SK-N-SH (cell line): Measurements from ENCODE around the gene MATR3. TPM values are rescaled to one million over a fixed set of nuclear protein-coding genes. Genes with fewer than 3 reads are reported as not detected.

ENCODE experiments used
- CTCF ChIA-PET: fragments of 300-600, 350-600 bp; formaldehyde crosslinking; extraction: SDS; loops from one replicate; lab custom pipeline; 2021; lab: Yijun Ruan, JAX
- POLR2A ChIA-PET: fragments of 350-600 bp; sonication (Branson Sonifier 250); formaldehyde crosslinking; extraction: SDS; loops from one replicate; lab custom pipeline; 2020; ENCODE audit warnings: antibody characterized with exemption, inconsistent platforms; lab: Yijun Ruan, JAX
- DNase-seq: peaks from one replicate; pipeline ENCODE4 v3.0.0; 2012
- H2AFZ ChIP-seq: fragments of 200-600 bp; sonication (generic); 2 replicates; pipeline ENCODE4 v1.8.1; 2016; ENCODE audit warnings: antibody characterized with exemption, mild to moderate bottlenecking, low read depth
- H3F3A ChIP-seq: fragments of 200-600 bp; sonication (generic); replicated peaks from 2 replicates; pipeline ENCODE3; 2016; ENCODE audit warnings: antibody characterized with exemption, mild to moderate bottlenecking; ENCODE audit not compliant: insufficient read depth
- H3K27ac ChIP-seq, 2 experiments: fragments of 200-500 bp in 1 of 2; fragments of 200-600 bp in 1 of 2; sonication (Bioruptor generic) in 1 of 2; sonication (generic), shearing (Covaris generic) in 1 of 2; 2 replicates each; pipeline versions ENCODE4 v1.5.1 to v1.6.1; 2014 to 2016; ENCODE audit warnings: low read depth in 2 of 2, inconsistent platforms in 1 of 2, low read length in 1 of 2, mild to moderate bottlenecking in 1 of 2, mixed read lengths in 1 of 2
- H3K27me3 ChIP-seq: fragments of 200-600 bp; sonication (generic), shearing (Covaris generic); 2 replicates; pipeline ENCODE4 v1.6.1; 2016; ENCODE audit warnings: mixed run types; ENCODE audit not compliant: insufficient read depth
- H3K36me3 ChIP-seq, 2 experiments: fragments of 200-500 bp in 1 of 2; fragments of 200-600 bp in 1 of 2; sonication (Bioruptor generic) in 1 of 2; sonication (generic) in 1 of 2; replicated peaks in 1 of 2; 2 replicates each; pipeline versions ENCODE3 to v1.5.1; 2014 to 2016; ENCODE audit warnings: low read length in 1 of 2, mild to moderate bottlenecking in 1 of 2; ENCODE audit not compliant: insufficient read depth in 2 of 2, control insufficient read depth in 1 of 2
- H3K4me1 ChIP-seq, 2 experiments: fragments of 200-500 bp in 1 of 2; fragments of 200-600 bp in 1 of 2; sonication (Bioruptor generic) in 1 of 2; sonication (generic), shearing (Covaris generic) in 1 of 2; 2 replicates each; pipeline versions ENCODE4 v1.5.1 to v1.6.1; 2014 to 2016; ENCODE audit warnings: low read depth in 1 of 2, low read length in 1 of 2, mixed run types in 1 of 2; ENCODE audit not compliant: insufficient read depth in 2 of 2, control insufficient read depth in 1 of 2
- H3K4me2 ChIP-seq: fragments of 200-600 bp; sonication (generic), shearing (Covaris generic); 2 replicates; pipeline ENCODE4 v1.6.1; 2017; ENCODE audit warnings: mixed run types
- H3K4me3 ChIP-seq, 2 experiments: fragments of 200-500 bp in 1 of 2; fragments of 200-600 bp in 1 of 2; sonication (Bioruptor generic) in 1 of 2; sonication (generic), shearing (Covaris generic) in 1 of 2; 2 replicates each; pipeline versions ENCODE4 v1.5.1 to v1.8.1; 2014 to 2016; ENCODE audit warnings: low read depth in 2 of 2, inconsistent platforms in 1 of 2, low read length in 1 of 2, mild to moderate bottlenecking in 1 of 2, mixed read lengths in 1 of 2, moderate library complexity in 1 of 2
- H3K79me2 ChIP-seq: fragments of 200-600 bp; sonication (generic); 2 replicates; pipeline ENCODE4 v1.8.1; 2017; ENCODE audit warnings: mild to moderate bottlenecking; ENCODE audit not compliant: insufficient read depth
- H3K9ac ChIP-seq: fragments of 200-600 bp; sonication (generic); 2 replicates; pipeline ENCODE4 v1.6.1; 2017; ENCODE audit warnings: mixed run types
- H3K9me2 ChIP-seq: fragments of 200-600 bp; sonication (generic); 2 replicates; pipeline ENCODE4 v1.6.1; 2017; ENCODE audit warnings: mixed run types
- H3K9me3 ChIP-seq: fragments of 200-600 bp; sonication (generic); 2 replicates; pipeline ENCODE4 v1.6.1; 2017; ENCODE audit warnings: mixed run types, mild to moderate bottlenecking, moderate library complexity
- H4K20me1 ChIP-seq: fragments of 200-600 bp; sonication (generic); 2 replicates; pipeline ENCODE4 v1.6.1; 2017; ENCODE audit warnings: mild to moderate bottlenecking, mixed run types; ENCODE audit not compliant: insufficient read depth
- EP300 ChIP-seq, 2 experiments: IDR thresholded peaks; 2 replicates each; pipeline versions ENCODE4 v1.4.0 to v1.6.1; 2012; ENCODE audit warnings: borderline replicate concordance in 1 of 2, low read depth in 1 of 2, low read length in 1 of 2
- JUND ChIP-seq: IDR thresholded peaks from 2 replicates; pipeline ENCODE4 v1.4.0; 2012
- MXI1 ChIP-seq: IDR thresholded peaks from 2 replicates; pipeline ENCODE4 v1.6.1; 2012; ENCODE audit warnings: mild to moderate bottlenecking, low read depth, low read length, improper control_type of control experiment
- RAD21 ChIP-seq: IDR thresholded peaks from 2 replicates; pipeline ENCODE4 v1.6.1; 2012; ENCODE audit warnings: mild to moderate bottlenecking, low read length
- RFX5 ChIP-seq: IDR thresholded peaks from 2 replicates; pipeline ENCODE4 v1.6.1; 2012; ENCODE audit warnings: mild to moderate bottlenecking, improper control_type of control experiment, low read length
- SIN3A ChIP-seq: IDR thresholded peaks from 2 replicates; pipeline ENCODE4 v1.6.1; 2012; ENCODE audit warnings: low read depth, mild to moderate bottlenecking, low read length, moderate library complexity, borderline replicate concordance
- TAF1 ChIP-seq: IDR thresholded peaks from 2 replicates; pipeline ENCODE4 v1.6.1; 2012; ENCODE audit warnings: low read depth, mild to moderate bottlenecking, low read length, moderate library complexity, borderline replicate concordance
- TEAD4 ChIP-seq: IDR thresholded peaks from 2 replicates; pipeline ENCODE4 v1.4.0; 2012; ENCODE audit warnings: mild to moderate bottlenecking, borderline replicate concordance; ENCODE audit not compliant: insufficient read depth
- YY1 ChIP-seq: IDR thresholded peaks from 2 replicates; pipeline ENCODE4 v1.4.0; 2012; ENCODE audit warnings: low read depth, mild to moderate bottlenecking
- ZBTB33 ChIP-seq: IDR thresholded peaks from 2 replicates; pipeline ENCODE4 v1.4.0; 2012; ENCODE audit warnings: low read depth, borderline replicate concordance
- WGBS: methylation state at CpG from one replicate; pipeline ENCODE4 v1.1.6; 2017; ENCODE audit warnings: low lambda C conversion rate; 5-methylcytosine and 5-hydroxymethylcytosine counted together
- polyA plus RNA-seq, 3 experiments: library from polyadenylated mRNA; depleted of rRNA; stranded (reverse); fragments of >200 nt; gene quantifications; 2 replicates each; pipeline ENCODE4 v1.2.3, GENCODE V29; 2012
- TF ChIP-seq, protein P1 (sequence below): fragments of 150-350 bp; IDR thresholded peaks from 2 replicates; pipeline ENCODE4 v1.6.1; 2017; ENCODE audit warnings: antibody characterized with exemption, low read length, low read depth, borderline replicate concordance

Gene MATR3
- polyA plus RNA-seq, 1 of the 3 experiments (the other 2 are of a cell fraction) = 40.4 TPM

- Histone ChIP-seq H2AFZ (no peak overlapping the region), H3K4me2 (peak overlapping the region; percentile 97), H4K20me1 (peaks cover 51% of the 10 kb centered on the region)
Observed at GRCh38 chr5:139342423-139342723, 48.8 kb downstream of the MATR3 start.

DNA sequence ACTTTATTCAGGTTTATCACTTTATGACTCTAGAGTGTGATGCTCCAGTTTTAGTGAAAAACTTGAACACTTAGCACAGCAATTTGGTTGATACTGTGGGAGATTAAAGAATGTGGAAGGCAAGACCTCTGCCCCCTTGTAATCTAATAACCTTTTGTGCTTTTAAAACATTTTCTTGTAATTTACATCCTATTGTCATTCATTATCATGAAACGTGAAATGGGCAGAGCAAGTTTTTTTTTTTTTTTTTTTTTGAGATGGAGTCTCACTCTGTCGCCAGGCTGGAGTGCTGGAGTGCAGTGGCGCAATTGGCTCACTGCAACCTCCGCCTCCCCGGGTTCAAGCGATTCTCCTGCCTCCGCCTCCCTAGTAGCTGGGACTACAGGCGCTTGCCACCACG lies 49.9 kb downstream of the MATR3 start:
- no peak for TF ChIP-seq RAD21
- no peak for TF ChIP-seq YY1
- TF ChIP-seq TAF1 = no peak
- no peak for TF ChIP-seq TEAD4
- TF ChIP-seq, protein P1, sequence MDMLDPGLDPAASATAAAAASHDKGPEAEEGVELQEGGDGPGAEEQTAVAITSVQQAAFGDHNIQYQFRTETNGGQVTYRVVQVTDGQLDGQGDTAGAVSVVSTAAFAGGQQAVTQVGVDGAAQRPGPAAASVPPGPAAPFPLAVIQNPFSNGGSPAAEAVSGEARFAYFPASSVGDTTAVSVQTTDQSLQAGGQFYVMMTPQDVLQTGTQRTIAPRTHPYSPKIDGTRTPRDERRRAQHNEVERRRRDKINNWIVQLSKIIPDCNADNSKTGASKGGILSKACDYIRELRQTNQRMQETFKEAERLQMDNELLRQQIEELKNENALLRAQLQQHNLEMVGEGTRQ = no peak
- no peak for TF ChIP-seq ZBTB33
- no peak for TF ChIP-seq JUND
- no peak for TF ChIP-seq SIN3A
- TF ChIP-seq EP300 (IDR thresholded peaks at IDR 0.05; ENCODE audit: borderline replicate concordance in 1 of 2, low read depth in 1 of 2, low read length in 1 of 2) = no peak
- TF ChIP-seq RFX5 = no peak
- ChIA-PET POLR2A (no interaction called here), CTCF (no interaction called here)
- peaks cover 22% of the 10 kb centered on the region for H3F3A ChIP-seq
- H3K4me3 ChIP-seq = peak overlapping the region; percentile 93 to 96
- H3K27me3 ChIP-seq = no peaks in the 10 kb centered on the region
- H3K79me2 ChIP-seq = peaks cover 66% of the 10 kb centered on the region
- H4K20me1 ChIP-seq = peaks cover 60% of the 10 kb centered on the region
- peak overlapping the region; percentile 97 for H3K4me2 ChIP-seq
- H3K36me3 ChIP-seq = peaks cover 0 to 7% of the 10 kb centered on the region in 2 experiments
- H3K9me2 ChIP-seq = no peaks in the 10 kb centered on the region
- peaks cover 0 to 5% of the 10 kb centered on the region in 2 experiments; a peak in 2 of 4 replicates for H3K4me1 ChIP-seq
- DNase-seq = no peak
- H3K9ac ChIP-seq = peak overlapping the region; percentile 100; the same call in 1 of the 2 replicates
- no peak overlapping the region for H2AFZ ChIP-seq
- 89% methylated on average over 9 of the region's 9 CpGs for WGBS
- H3K27ac ChIP-seq = no peak overlapping the region
- no peaks in the 10 kb centered on the region for H3K9me3 ChIP-seq

More at GRCh38 chr5:139342423-139342723, 48.8 kb downstream of the MATR3 start:
- DNase-seq = no peak
- Histone ChIP-seq H3K9ac (peak overlapping the region; percentile 100), H3K9me2 (no peaks in the 10 kb centered on the region), H3K79me2 (peaks cover 55% of the 10 kb centered on the region), H3K9me3 (no peaks in the 10 kb centered on the region), H3K36me3 (peaks cover 0 to 7% of the 10 kb centered on the region in 2 experiments), H3K4me1 (peaks cover 0 to 5% of the 10 kb centered on the region in 2 experiments; a peak in 2 of 4 replicates), H3F3A (peaks cover 22% of the 10 kb centered on the region), H3K27me3 (no peaks in the 10 kb centered on the region), H3K4me3 (peak overlapping the region; percentile 93 to 96), H3K27ac (peak overlapping the region; percentile 96 to 99)
- CTCF ChIA-PET = interaction anchor here (0.7 to 2.1 kb wide), 12 partner anchors 9 to 171 kb away, joined by 3 to 14 read pairs (median 4); partner anchors contain the start of gene MATR3
- WGBS = 0% methylated on average over 16 of the region's 16 CpGs
- POLR2A ChIA-PET = interaction anchor here (0.6 to 1.8 kb wide), 14 partner anchors 31 to 768 kb away, joined by 3 to 34 read pairs (median 3); partner anchors contain the start of genes HSPA9, MATR3 and UBE2D2
- TF ChIP-seq RAD21 (no peak), MXI1 (peak; percentile 57; the same call in 1 of the 2 replicates)
- TF ChIP-seq, all 33 proteins: peak for 1
